HFF-Myc (cell line): ENCODE measurements around the gene SH3TC1.

Experiments
- DNase-seq: peaks from one replicate; pipeline ENCODE4 v3.0.0-alpha.2; 2011; ENCODE audit warnings: low read depth; ENCODE audit errors: extremely low read depth
- H3K4me3 ChIP-seq: replicated peaks from 2 replicates; pipeline ENCODE4 v1.5.1; 2011; ENCODE audit warnings: low read depth, mild to moderate bottlenecking, control low read depth, low read length
- TF ChIP-seq, protein P1 (sequence below): IDR thresholded peaks from 2 replicates; pipeline ENCODE4 v1.5.1; 2012; ENCODE audit warnings: mild to moderate bottlenecking, low read depth, low read length, control low read depth; ENCODE audit errors: missing control alignments

Gene SH3TC1

DNA sequence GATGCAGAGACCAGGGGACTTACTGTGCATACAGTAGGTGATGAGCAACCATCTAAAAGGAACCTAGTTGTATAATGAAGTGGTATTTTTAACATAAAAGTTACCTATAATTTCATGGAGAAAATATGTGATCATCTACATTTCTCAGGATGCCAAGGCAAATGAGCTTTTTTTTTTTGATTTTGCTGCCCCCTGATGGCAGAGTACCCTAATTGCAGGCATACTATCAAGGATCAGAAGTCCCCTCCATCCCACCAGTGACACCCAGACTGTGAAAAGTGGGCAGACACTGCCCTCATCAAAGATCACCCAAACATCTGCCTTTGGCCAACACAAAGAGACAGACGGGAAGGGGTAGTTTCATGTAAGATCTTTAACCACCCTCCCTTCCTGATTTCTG lies 30.9 kb upstream of the SH3TC1 start:
- no peak overlapping the region for H3K4me3 ChIP-seq
- TF ChIP-seq, protein P1, sequence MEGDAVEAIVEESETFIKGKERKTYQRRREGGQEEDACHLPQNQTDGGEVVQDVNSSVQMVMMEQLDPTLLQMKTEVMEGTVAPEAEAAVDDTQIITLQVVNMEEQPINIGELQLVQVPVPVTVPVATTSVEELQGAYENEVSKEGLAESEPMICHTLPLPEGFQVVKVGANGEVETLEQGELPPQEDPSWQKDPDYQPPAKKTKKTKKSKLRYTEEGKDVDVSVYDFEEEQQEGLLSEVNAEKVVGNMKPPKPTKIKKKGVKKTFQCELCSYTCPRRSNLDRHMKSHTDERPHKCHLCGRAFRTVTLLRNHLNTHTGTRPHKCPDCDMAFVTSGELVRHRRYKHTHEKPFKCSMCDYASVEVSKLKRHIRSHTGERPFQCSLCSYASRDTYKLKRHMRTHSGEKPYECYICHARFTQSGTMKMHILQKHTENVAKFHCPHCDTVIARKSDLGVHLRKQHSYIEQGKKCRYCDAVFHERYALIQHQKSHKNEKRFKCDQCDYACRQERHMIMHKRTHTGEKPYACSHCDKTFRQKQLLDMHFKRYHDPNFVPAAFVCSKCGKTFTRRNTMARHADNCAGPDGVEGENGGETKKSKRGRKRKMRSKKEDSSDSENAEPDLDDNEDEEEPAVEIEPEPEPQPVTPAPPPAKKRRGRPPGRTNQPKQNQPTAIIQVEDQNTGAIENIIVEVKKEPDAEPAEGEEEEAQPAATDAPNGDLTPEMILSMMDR: peak; percentile 49
- no peak for DNase-seq

DNA sequence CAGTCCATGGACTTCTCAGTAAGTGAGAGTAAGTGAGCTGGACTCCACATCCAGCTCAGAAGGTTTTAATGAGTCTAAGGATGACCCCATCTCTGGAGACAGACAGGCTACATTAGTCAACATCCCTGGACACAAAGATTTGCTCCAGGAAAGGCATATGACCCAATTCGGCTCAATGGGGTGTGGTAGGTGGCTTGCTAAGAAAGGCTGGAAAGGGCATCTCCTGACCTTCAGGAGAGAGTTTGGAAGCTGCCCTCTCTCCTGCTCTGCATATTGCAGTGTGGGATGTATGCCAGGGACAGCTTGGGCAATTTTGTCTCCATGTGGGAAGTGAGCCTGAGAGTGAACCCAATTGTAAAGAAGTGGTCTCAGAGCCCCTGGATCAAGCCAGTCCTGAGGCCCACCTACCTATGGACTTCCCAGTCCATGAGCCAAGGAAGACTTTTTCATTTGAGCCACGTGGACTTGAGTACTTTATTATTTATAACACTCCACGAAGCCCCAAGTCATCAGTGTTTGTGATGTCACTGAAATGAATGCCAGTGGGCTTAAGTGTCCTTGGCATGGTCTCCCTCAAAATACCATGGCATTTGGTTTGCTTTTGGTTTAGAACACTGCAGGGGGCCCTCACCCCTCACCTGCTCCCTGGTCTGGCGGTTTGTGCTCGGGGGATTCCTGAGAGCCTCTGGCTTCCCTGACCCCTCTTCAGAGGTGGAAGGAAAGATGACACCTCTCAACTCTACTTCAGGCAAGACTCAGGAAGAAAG lies 30.1 kb upstream of the SH3TC1 start:
- TF ChIP-seq, protein P1: no peak
- no peak for DNase-seq
- no peak overlapping the region for H3K4me3 ChIP-seq

DNA sequence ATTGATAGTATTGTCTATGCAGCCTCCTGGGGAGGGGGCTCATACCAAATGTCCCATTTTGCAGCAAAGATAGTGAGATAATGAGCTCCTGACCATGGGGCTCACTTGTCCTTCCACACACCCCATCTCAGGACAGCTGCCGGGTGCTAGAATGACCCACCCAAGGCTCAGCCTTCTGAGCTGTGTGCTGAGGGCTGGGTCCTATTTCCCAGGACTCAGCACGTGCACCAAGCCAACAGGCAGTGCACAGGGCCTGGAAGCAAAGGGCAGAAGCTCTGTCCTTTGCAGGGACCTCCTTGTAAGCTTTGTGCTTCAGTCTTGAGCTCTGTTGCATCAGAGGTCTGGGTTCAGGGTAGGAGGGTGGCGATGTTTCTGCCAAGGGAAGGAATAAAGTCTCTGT lies 29.3 kb upstream of the SH3TC1 start:
- H3K4me3 ChIP-seq: no peak overlapping the region
- TF ChIP-seq, protein P1: no peak
- DNase-seq: no peak

- DNase-seq: no peak
- TF ChIP-seq, protein P1: no peak
- no peak overlapping the region for H3K4me3 ChIP-seq
Measured at GRCh38 chr4:8170341-8170740, 28.7 kb upstream of the SH3TC1 start.

DNA sequence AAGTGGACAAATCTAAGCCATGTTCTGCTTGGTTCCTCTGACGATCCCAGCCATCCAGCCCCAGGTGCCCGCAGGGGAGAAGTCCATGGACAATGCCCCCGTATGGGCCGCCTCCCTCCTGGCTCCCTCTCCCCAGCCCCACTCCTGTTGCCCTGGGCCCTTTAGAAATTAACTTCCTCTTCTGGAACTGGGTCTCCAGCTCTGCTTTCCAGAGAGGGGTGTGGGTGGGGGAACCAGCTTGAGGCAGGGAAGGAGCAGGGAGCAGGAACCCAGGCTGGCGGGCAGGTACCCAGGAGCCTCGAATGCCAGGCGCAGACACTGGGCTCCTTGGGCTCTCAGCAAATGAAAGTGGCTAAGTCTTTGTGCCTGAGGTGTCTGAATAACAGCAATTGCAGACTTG lies 27.8 kb upstream of the SH3TC1 start:
- DNase-seq: no peak
- TF ChIP-seq, protein P1: no peak
- no peak overlapping the region for H3K4me3 ChIP-seq

GRCh38 chr4:8171984-8172924 lies 26.8 kb upstream of the SH3TC1 start:
- H3K4me3 ChIP-seq: no peak overlapping the region
- no peak for DNase-seq
- TF ChIP-seq, protein P1: no peak
